Aorta (tissue), 5 donors: ENCODE measurements around the gene C11orf97. TPM values are rescaled to one million over a fixed set of nuclear protein-coding genes. Genes with fewer than 3 reads are reported as not detected.
A peak's percentile ranks its signal among the peaks of the same experiment; 100 is the strongest.

ENCODE experiments used
- ATAC-seq: fragments of 200-7000 bp; cut with Tn5 transposase; one replicate; pipeline ENCODE4 v1.9.1; 2022; ENCODE audit warnings: moderate library complexity; ENCODE audit not compliant: low FRiP score
- DNase-seq, 2 donors: peaks; one replicate each; pipeline ENCODE4 v3.0.0-alpha.2; 2020
- H3K27ac ChIP-seq, 2 donors: one replicate each; pipeline ENCODE4 v1.5.1; 2013; ENCODE audit warnings: low read length in 2 of 2, mild to moderate bottlenecking in 2 of 2, moderate library complexity in 2 of 2, control low read depth in 1 of 2, inconsistent platforms in 1 of 2, low read depth in 1 of 2
- H3K27me3 ChIP-seq, 2 donors: one replicate each; pipeline ENCODE4 v1.6.1; 2013; ENCODE audit warnings: control low read depth in 1 of 2, low read length in 1 of 2, mild to moderate bottlenecking in 1 of 2, moderate library complexity in 1 of 2; ENCODE audit not compliant: insufficient read depth in 2 of 2, control insufficient read depth in 1 of 2
- H3K36me3 ChIP-seq, 2 donors: one replicate each; pipeline ENCODE4 v1.6.1; 2013; ENCODE audit warnings: control low read depth in 1 of 2, low read length in 1 of 2, mild to moderate bottlenecking in 1 of 2; ENCODE audit not compliant: insufficient read depth in 2 of 2, control insufficient read depth in 1 of 2
- H3K4me1 ChIP-seq, 2 donors: one replicate each; pipeline ENCODE4 v1.6.1; 2013; ENCODE audit warnings: low read length in 2 of 2, control low read depth in 1 of 2, mild to moderate bottlenecking in 1 of 2, moderate library complexity in 1 of 2; ENCODE audit not compliant: insufficient read depth in 2 of 2, control insufficient read depth in 1 of 2
- H3K4me3 ChIP-seq, 2 donors: one replicate each; pipeline ENCODE4 v1.5.1; 2013; ENCODE audit warnings: low read length in 2 of 2, control low read depth in 1 of 2, mild to moderate bottlenecking in 1 of 2
- H3K9me3 ChIP-seq: one replicate; pipeline ENCODE4 v1.6.1; 2013; ENCODE audit warnings: mild to moderate bottlenecking, low read length; ENCODE audit not compliant: control insufficient read depth
- WGBS, 2 donors: extraction: QIAGEN DNeasy Blood & Tissue Kit; methylation state at CpG; one replicate each; pipeline ENCODE4 v1.1.7; 2013; 5-methylcytosine and 5-hydroxymethylcytosine counted together
- intact Hi-C, 2 donors: fragments of 100-400 bp; cut with DNase I; formaldehyde crosslinking; loops; one replicate each; pipeline versions ENCODE4 v1.14.2 to v1.15.0; 2022
- polyA plus RNA-seq, 2 donors: library from polyadenylated mRNA; stranded (reverse); fragments of 200-250 nt; gene quantifications; one replicate each; pipeline ENCODE4 v1.2.3, GENCODE V29; 2013
- total RNA-seq, 2 donors: library from RNA; stranded (reverse); fragmentation: NEBNext Ultra II Directional; extraction: Animal tissue kit (Norgen Biotek cat#: 25700); gene quantifications; one replicate each; pipeline ENCODE4 v1.2.1, GENCODE V29; 2021
- donor health status: healthy with polysubstance abuse.
- donor health status: Bipolar disorder and iron deficiency.
- donor health status: DM: no; HTN: no; CAD: no.
- donor health status: DM: no; HTN: no; CAD: no.
- donor health status: DM: yes; HTN: yes; CAD: no.

C11orf97 gene
- total and polyA plus RNA-seq, 4 donors, result not detected

GRCh38 chr11:94558468-94558867, 46.2 kb downstream of the C11orf97 start:
- Histone ChIP-seq H3K4me1 (peaks cover 0 to 12% of the 10 kb centered on the region in 2 donors), H3K9me3 (no peaks in the 10 kb centered on the region), H3K27ac (no peak overlapping the region), H3K27me3 (no peaks in the 10 kb centered on the region), H3K36me3 (no peaks in the 10 kb centered on the region), H3K4me3 (no peak overlapping the region)
- intact Hi-C loops, result no loop called here
- DNase-seq (no peak), ATAC-seq (no peak)
- WGBS, 2 donors, result 96 to 100% methylated on average over 1 of the region's 1 CpG

GRCh38 chr11:94558932-94559331, 46.7 kb downstream of the C11orf97 start:
- ATAC-seq (no peak), DNase-seq (no peak)
- Histone ChIP-seq H3K36me3 (no peaks in the 10 kb centered on the region), H3K9me3 (no peaks in the 10 kb centered on the region), H3K4me1 (peaks cover 0 to 12% of the 10 kb centered on the region in 2 donors), H3K27me3 (no peaks in the 10 kb centered on the region), H3K4me3 (no peak overlapping the region), H3K27ac (no peak overlapping the region)
- 97 to 98% methylated on average over 4 of the region's 4 CpGs for WGBS, 2 donors
- intact Hi-C loops, result no loop called here

- H3K4me3 ChIP-seq, result no peak overlapping the region
- intact Hi-C loops, result no loop called here
- DNase-seq, result no peak
- 81 to 85% methylated on average over 2 of the region's 2 CpGs for WGBS, 2 donors
- ATAC-seq, result no peak
- peaks cover 0 to 12% of the 10 kb centered on the region in 2 donors for H3K4me1 ChIP-seq
- H3K27ac ChIP-seq, result no peak overlapping the region
- H3K27me3 ChIP-seq, result no peaks in the 10 kb centered on the region
- no peaks in the 10 kb centered on the region for H3K36me3 ChIP-seq
- H3K9me3 ChIP-seq, result no peaks in the 10 kb centered on the region
Measured at GRCh38 chr11:94559361-94559760, 47.1 kb downstream of the C11orf97 start.

GRCh38 chr11:94560834-94561233, 48.6 kb downstream of the C11orf97 start:
- intact Hi-C loops, result loop anchor here in 1 of 2 donors (5.0 kb wide), 1 partner anchor 44 kb away; no protein-coding TSS in a partner anchor
- no peak for ATAC-seq
- DNase-seq, result no peak
- H3K4me3 ChIP-seq, result no peak overlapping the region
- no peak overlapping the region for H3K27ac ChIP-seq
- WGBS, 2 donors, result 94 to 97% methylated on average over 3 of the region's 3 CpGs
- no peaks in the 10 kb centered on the region for H3K9me3 ChIP-seq
- H3K27me3 ChIP-seq, result no peaks in the 10 kb centered on the region
- peaks cover 0 to 9% of the 10 kb centered on the region in 2 donors for H3K4me1 ChIP-seq
- H3K36me3 ChIP-seq, result no peaks in the 10 kb centered on the region

GRCh38 chr11:94563176-94563847, 51.1 kb downstream of the C11orf97 start:
- intact Hi-C loops, result loop anchor here (2.0 to 5.0 kb wide), 2 partner anchors 45 to 46 kb away; no protein-coding TSS in a partner anchor
- Histone ChIP-seq H3K36me3 (no peaks in the 10 kb centered on the region), H3K27ac (no peak overlapping the region), H3K9me3 (no peaks in the 10 kb centered on the region), H3K4me1 (peaks cover 0 to 5% of the 10 kb centered on the region in 2 donors), H3K27me3 (no peaks in the 10 kb centered on the region), H3K4me3 (no peak overlapping the region)
- WGBS, 2 donors, result 18 to 24% methylated on average over 4 of the region's 4 CpGs
- no peak for DNase-seq
- peak; percentile 92 for ATAC-seq

- no peaks in the 10 kb centered on the region for H3K36me3 ChIP-seq
- intact Hi-C loops, result loop anchor here (2.0 to 5.0 kb wide), 2 partner anchors 45 to 47 kb away; no protein-coding TSS in a partner anchor
- H3K27ac ChIP-seq, result no peak overlapping the region
- WGBS, 2 donors, result 62 to 63% methylated on average over 8 of the region's 8 CpGs
- H3K4me1 ChIP-seq, result peaks cover 0 to 5% of the 10 kb centered on the region in 2 donors
- no peaks in the 10 kb centered on the region for H3K27me3 ChIP-seq
- no peaks in the 10 kb centered on the region for H3K9me3 ChIP-seq
- no peak overlapping the region for H3K4me3 ChIP-seq
- no peak for DNase-seq
- ATAC-seq, result peak; percentile 16
Measured at GRCh38 chr11:94563848-94564467, 51.7 kb downstream of the C11orf97 start.

- ATAC-seq, result no peak
- intact Hi-C loops, result no loop called here
- no peaks in the 10 kb centered on the region for H3K36me3 ChIP-seq
- 96 to 97% methylated on average over 25 of the region's 25 CpGs for WGBS, 2 donors
- H3K4me1 ChIP-seq, result peaks cover 0 to 5% of the 10 kb centered on the region in 2 donors
- H3K9me3 ChIP-seq, result no peaks in the 10 kb centered on the region
- no peak for DNase-seq
- no peaks in the 10 kb centered on the region for H3K27me3 ChIP-seq
- H3K27ac ChIP-seq, result no peak within 1 kb of the TSS
- no peak within 1 kb of the TSS for H3K4me3 ChIP-seq
Measured at GRCh38 chr11:94567181-94567670, 55.0 kb downstream of the C11orf97 start, which contains the start of gene PIWIL4. PIWIL4 (plus strand) TSS chr11:94567368; CDS start chr11:94567519, 151 bp downstream.

GRCh38 chr11:94568200-94568599, 55.9 kb downstream of the C11orf97 start:
- Histone ChIP-seq H3K9me3 (no peaks in the 10 kb centered on the region), H3K4me3 (no peak overlapping the region), H3K27ac (no peak overlapping the region), H3K27me3 (no peaks in the 10 kb centered on the region), H3K36me3 (no peaks in the 10 kb centered on the region), H3K4me1 (peaks cover 0 to under 1% of the 10 kb centered on the region in 2 donors)
- 89 to 95% methylated on average over 5 of the region's 5 CpGs for WGBS, 2 donors
- intact Hi-C loops, result no loop called here
- ATAC-seq (no peak), DNase-seq (no peak)
